GM10266 (cell line): ENCODE data around the gene N4BP2L2.

Experiments
- DNase-seq: peaks from one replicate; pipeline ENCODE4 v3.0.0; 2012; ENCODE audit errors: extremely low spot score
- CTCF ChIP-seq: IDR thresholded peaks from 2 replicates; pipeline ENCODE4 v1.5.1; 2012; ENCODE audit warnings: mild to moderate bottlenecking, low read depth; ENCODE audit not compliant: control insufficient read depth, insufficient read depth; ENCODE audit errors: missing control alignments

N4BP2L2 gene

GRCh38 chr13:32491028-32491427 lies 47.6 kb downstream of the N4BP2L2 start:
- TF ChIP-seq CTCF, result no peak
- no peak for DNase-seq

GRCh38 chr13:32476892-32477291 lies 61.7 kb downstream of the N4BP2L2 start:
- TF ChIP-seq CTCF, result no peak
- DNase-seq, result no peak

GRCh38 chr13:32476021-32476731 lies 62.4 kb downstream of the N4BP2L2 start:
- DNase-seq, result no peak
- TF ChIP-seq CTCF, result no peak

- no peak for TF ChIP-seq CTCF
- no peak for DNase-seq
These were observed 63.4 kb downstream of the N4BP2L2 start for GRCh38 chr13:32474999-32475792.

GRCh38 chr13:32473650-32474049 lies 64.9 kb downstream of the N4BP2L2 start:
- DNase-seq, result no peak
- TF ChIP-seq CTCF, result no peak

GRCh38 chr13:32472194-32472621 lies 66.4 kb downstream of the N4BP2L2 start:
- TF ChIP-seq CTCF, result no peak
- DNase-seq, result peak; percentile 55

- no peak for TF ChIP-seq CTCF
- no peak for DNase-seq
These were observed 67.2 kb downstream of the N4BP2L2 start for GRCh38 chr13:32471187-32471922.
